Parathyroid adenoma (tissue), 2 donors: Measurements from ENCODE around the gene PCDH9.
A peak's percentile ranks its signal among the peaks of the same experiment; 100 is the strongest.

Source experiments
- H2AFZ ChIP-seq: fragments of 300-600 bp; sonication (generic); one replicate; pipeline ENCODE4 v1.7.0; 2017; ENCODE audit warnings: antibody characterized with exemption, mild to moderate bottlenecking
- H3K27ac ChIP-seq: fragments of 300-600 bp; sonication (generic); one replicate; pipeline ENCODE4 v1.7.0; 2017
- H3K27me3 ChIP-seq: fragments of 300-600 bp; sonication (generic); one replicate; pipeline ENCODE4 v1.7.0; 2017; ENCODE audit warnings: low read length; ENCODE audit not compliant: control insufficient read depth, insufficient read depth
- H3K36me3 ChIP-seq: fragments of 300-600 bp; sonication (generic); one replicate; pipeline ENCODE4 v1.7.0; 2017; ENCODE audit warnings: low read length; ENCODE audit not compliant: control insufficient read depth, insufficient read depth
- H3K4me1 ChIP-seq: fragments of 300-600 bp; sonication (generic); one replicate; pipeline ENCODE4 v1.7.0; 2017; ENCODE audit warnings: control low read depth
- H3K4me2 ChIP-seq: fragments of 300-600 bp; sonication (generic); one replicate; pipeline ENCODE4 v1.7.0; 2017; ENCODE audit warnings: low read length
- H3K4me3 ChIP-seq: fragments of 300-600 bp; sonication (generic); one replicate; pipeline ENCODE4 v1.7.0; 2017; ENCODE audit warnings: low read depth, low read length
- H3K79me2 ChIP-seq: fragments of 300-600 bp; sonication (generic); one replicate; pipeline ENCODE4 v1.7.0; 2017; ENCODE audit warnings: control low read depth
- H3K9ac ChIP-seq: fragments of 300-600 bp; sonication (generic); one replicate; pipeline ENCODE4 v1.7.0; 2017; ENCODE audit warnings: mild to moderate bottlenecking
- H3K9me3 ChIP-seq: fragments of 300-600 bp; sonication (generic); one replicate; pipeline ENCODE4 v1.7.0; 2017; ENCODE audit warnings: low read length; ENCODE audit not compliant: control insufficient read depth
- CTCF ChIP-seq: fragments of 300-600 bp; sonication (generic); IDR thresholded peaks from one replicate; pipeline ENCODE4 v1.7.0; 2017; ENCODE audit warnings: antibody characterized with exemption, mild to moderate bottlenecking
- donor health status: primary hyperparathyroidism.

PCDH9 gene

GRCh38 chr13:67229481-67230403, at the start of gene PCDH9:
TSS of gene PCDH9 (minus strand) at chr13:67230336. CDS start at chr13:67228440, 1,896 bp downstream.
- Histone ChIP-seq H3K4me3 (peak within 1 kb of the TSS; percentile 77), H3K36me3 (no peaks in the 10 kb centered on the region), H3K9me3 (no peaks in the 10 kb centered on the region), H3K4me1 (no peaks in the 10 kb centered on the region), H3K27ac (peak within 1 kb of the TSS; percentile 49), H3K9ac (no peak within 1 kb of the TSS), H2AFZ (peak within 1 kb of the TSS; percentile 84), H3K4me2 (peak within 1 kb of the TSS; percentile 83), H3K79me2 (no peaks in the 10 kb centered on the region), H3K27me3 (no peaks in the 10 kb centered on the region)
- no peak for TF ChIP-seq CTCF

- TF ChIP-seq CTCF, result no peak
- H3K9ac ChIP-seq, result no peak overlapping the region
- H3K4me2 ChIP-seq, result no peak overlapping the region
- no peaks in the 10 kb centered on the region for H3K4me1 ChIP-seq
- H3K9me3 ChIP-seq, result no peaks in the 10 kb centered on the region
- H3K79me2 ChIP-seq, result no peaks in the 10 kb centered on the region
- no peak overlapping the region for H2AFZ ChIP-seq
- no peak overlapping the region for H3K27ac ChIP-seq
- no peaks in the 10 kb centered on the region for H3K27me3 ChIP-seq
- no peaks in the 10 kb centered on the region for H3K36me3 ChIP-seq
- no peak overlapping the region for H3K4me3 ChIP-seq
Observed at GRCh38 chr13:67278235-67278634, 48.1 kb upstream of the PCDH9 start.

- Histone ChIP-seq H3K4me1 (no peaks in the 10 kb centered on the region), H3K9me3 (no peaks in the 10 kb centered on the region), H3K4me3 (no peak overlapping the region), H3K27ac (no peak overlapping the region), H2AFZ (no peak overlapping the region), H3K36me3 (no peaks in the 10 kb centered on the region), H3K27me3 (no peaks in the 10 kb centered on the region), H3K79me2 (no peaks in the 10 kb centered on the region), H3K9ac (no peak overlapping the region), H3K4me2 (no peak overlapping the region)
- no peak for TF ChIP-seq CTCF
Observed at GRCh38 chr13:67277581-67277980, 47.4 kb upstream of the PCDH9 start.

- Histone ChIP-seq H3K27me3 (no peaks in the 10 kb centered on the region), H3K79me2 (no peaks in the 10 kb centered on the region), H3K4me3 (no peak overlapping the region), H3K4me1 (no peaks in the 10 kb centered on the region), H2AFZ (no peak overlapping the region), H3K9ac (no peak overlapping the region), H3K4me2 (no peak overlapping the region), H3K9me3 (no peaks in the 10 kb centered on the region), H3K36me3 (no peaks in the 10 kb centered on the region), H3K27ac (no peak overlapping the region)
- no peak for TF ChIP-seq CTCF
Observed at GRCh38 chr13:67275351-67275960, 45.3 kb upstream of the PCDH9 start.
